DND-41 (cell line): ENCODE data around the gene NFATC2IP.

Experiments used
- ATAC-seq: fragments of 200-7000 bp; cut with Tn5 transposase; 3 replicates; pipeline ENCODE4 v1.9.1; 2021; ENCODE audit warnings: low read depth; ENCODE audit not compliant: insufficient read depth
- DNase-seq: peaks from one replicate; pipeline ENCODE4 v3.0.0-alpha.2; 2020
- H2AFZ ChIP-seq: 2 replicates; pipeline ENCODE4 v1.6.0; 2012; ENCODE audit warnings: low read depth, low read length
- H3K27ac ChIP-seq: 2 replicates; pipeline ENCODE4 v1.5.1; 2012; ENCODE audit warnings: low read length, inconsistent platforms
- H3K27me3 ChIP-seq: fragments of 200-600 bp; sonication (generic); 2 replicates; pipeline ENCODE4 v1.6.0; 2012; ENCODE audit warnings: low read length, mild to moderate bottlenecking, inconsistent platforms; ENCODE audit not compliant: insufficient read depth, poor library complexity
- H3K36me3 ChIP-seq: 2 replicates; pipeline ENCODE4 v1.5.1; 2012; ENCODE audit warnings: low read length, inconsistent platforms; ENCODE audit not compliant: insufficient read depth
- H3K4me1 ChIP-seq: 2 replicates; pipeline ENCODE4 v1.5.1; 2012; ENCODE audit warnings: mild to moderate bottlenecking, low read length; ENCODE audit not compliant: insufficient read depth
- H3K4me2 ChIP-seq: 2 replicates; pipeline ENCODE4 v1.6.0; 2012; ENCODE audit warnings: mild to moderate bottlenecking, moderate library complexity, low read length, inconsistent platforms; ENCODE audit not compliant: insufficient read depth
- H3K4me3 ChIP-seq, 2 experiments: fragments of 200-600 bp in 1 of 2; shearing (Covaris generic) in 1 of 2; 2 replicates each; pipeline ENCODE4 v1.5.1; 2012 to 2016; ENCODE audit warnings: inconsistent platforms in 2 of 2, low read length in 2 of 2, mild to moderate bottlenecking in 2 of 2, low read depth in 1 of 2, moderate library complexity in 1 of 2
- H3K79me2 ChIP-seq: 2 replicates; pipeline ENCODE4 v1.6.0; 2012; ENCODE audit warnings: low read length, inconsistent platforms; ENCODE audit not compliant: insufficient read depth
- H3K9ac ChIP-seq: 2 replicates; pipeline ENCODE4 v1.6.0; 2012; ENCODE audit warnings: low read depth, mild to moderate bottlenecking, inconsistent platforms, low read length, moderate library complexity
- H3K9me3 ChIP-seq: 2 replicates; pipeline ENCODE4 v1.5.1; 2012; ENCODE audit warnings: low read length, moderate library complexity, mild to moderate bottlenecking, inconsistent platforms; ENCODE audit not compliant: insufficient read depth, severe bottlenecking
- H4K20me1 ChIP-seq: 2 replicates; pipeline ENCODE4 v1.6.0; 2012; ENCODE audit warnings: low read length; ENCODE audit not compliant: insufficient read depth
- EZH2 ChIP-seq: IDR thresholded peaks from 3 replicates; pipeline ENCODE4 v1.6.1; 2012; ENCODE audit warnings: borderline replicate concordance, low read depth, mild to moderate bottlenecking, moderate library complexity, low read length, inconsistent platforms; ENCODE audit not compliant: severe bottlenecking
- TF ChIP-seq, protein P1 (sequence below): IDR thresholded peaks from 2 replicates; pipeline ENCODE4 v1.5.1; 2012; ENCODE audit warnings: borderline replicate concordance, low read length, moderate library complexity, mild to moderate bottlenecking; ENCODE audit not compliant: poor library complexity, severe bottlenecking; ENCODE audit errors: extremely low read depth

Gene NFATC2IP

DNA sequence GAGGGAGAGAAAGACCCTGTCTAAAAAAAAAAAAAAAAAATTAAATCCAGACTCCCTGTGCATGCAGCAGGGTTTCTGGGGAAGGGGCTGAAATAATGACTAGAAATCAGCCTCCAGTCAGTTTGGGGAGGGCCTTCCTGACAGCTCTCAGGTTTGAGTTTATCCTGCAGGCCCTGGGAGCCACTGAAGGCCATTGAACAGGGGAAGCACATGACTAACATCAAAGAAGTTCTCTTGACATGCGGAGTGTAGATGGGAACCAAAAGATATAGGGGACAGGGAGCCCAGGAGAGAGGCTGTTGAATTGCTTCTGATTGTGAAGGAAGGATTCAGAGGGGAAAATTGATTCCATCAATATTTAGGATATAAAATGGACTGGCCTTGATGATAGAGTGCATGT is 22.9 kb upstream of the NFATC2IP start:
- no peak overlapping the region for H3K4me2 ChIP-seq
- peaks cover 2% of the 10 kb centered on the region; the same call in 1 of the 2 replicates for H4K20me1 ChIP-seq
- no peak overlapping the region for H3K27ac ChIP-seq
- no peak for DNase-seq
- no peaks in the 10 kb centered on the region for H3K27me3 ChIP-seq
- no peaks in the 10 kb centered on the region for H3K9me3 ChIP-seq
- H3K4me1 ChIP-seq: peaks cover 44% of the 10 kb centered on the region
- peaks cover 4% of the 10 kb centered on the region; the same call in 1 of the 2 replicates for H3K36me3 ChIP-seq
- no peak overlapping the region for H3K4me3 ChIP-seq
- H3K79me2 ChIP-seq: no peaks in the 10 kb centered on the region
- TF ChIP-seq, protein P1, sequence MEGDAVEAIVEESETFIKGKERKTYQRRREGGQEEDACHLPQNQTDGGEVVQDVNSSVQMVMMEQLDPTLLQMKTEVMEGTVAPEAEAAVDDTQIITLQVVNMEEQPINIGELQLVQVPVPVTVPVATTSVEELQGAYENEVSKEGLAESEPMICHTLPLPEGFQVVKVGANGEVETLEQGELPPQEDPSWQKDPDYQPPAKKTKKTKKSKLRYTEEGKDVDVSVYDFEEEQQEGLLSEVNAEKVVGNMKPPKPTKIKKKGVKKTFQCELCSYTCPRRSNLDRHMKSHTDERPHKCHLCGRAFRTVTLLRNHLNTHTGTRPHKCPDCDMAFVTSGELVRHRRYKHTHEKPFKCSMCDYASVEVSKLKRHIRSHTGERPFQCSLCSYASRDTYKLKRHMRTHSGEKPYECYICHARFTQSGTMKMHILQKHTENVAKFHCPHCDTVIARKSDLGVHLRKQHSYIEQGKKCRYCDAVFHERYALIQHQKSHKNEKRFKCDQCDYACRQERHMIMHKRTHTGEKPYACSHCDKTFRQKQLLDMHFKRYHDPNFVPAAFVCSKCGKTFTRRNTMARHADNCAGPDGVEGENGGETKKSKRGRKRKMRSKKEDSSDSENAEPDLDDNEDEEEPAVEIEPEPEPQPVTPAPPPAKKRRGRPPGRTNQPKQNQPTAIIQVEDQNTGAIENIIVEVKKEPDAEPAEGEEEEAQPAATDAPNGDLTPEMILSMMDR: no peak
- TF ChIP-seq EZH2: no peak
- no peak overlapping the region for H2AFZ ChIP-seq
- no peak for ATAC-seq
- H3K9ac ChIP-seq: no peak overlapping the region

DNA sequence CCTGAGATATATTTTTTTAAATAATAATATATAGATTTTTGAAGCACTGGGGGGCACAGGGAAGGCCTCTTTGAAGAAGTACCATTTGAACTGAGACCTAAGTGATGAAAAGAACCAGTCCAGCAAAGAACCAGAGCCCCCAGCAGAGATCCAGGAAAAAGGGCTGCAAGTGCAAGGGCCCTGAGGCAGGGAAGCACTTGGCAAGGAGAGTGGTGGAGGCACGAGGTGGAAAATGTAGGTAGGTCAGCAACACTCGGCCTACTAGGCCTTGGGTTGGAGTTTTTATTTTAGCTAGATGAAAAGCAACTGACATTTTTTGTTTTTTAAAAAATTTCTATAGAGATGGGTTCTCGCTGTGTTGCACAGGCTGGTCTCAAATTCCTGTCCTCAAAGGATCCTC is 20.5 kb upstream of the NFATC2IP start:
- H3K36me3 ChIP-seq: no peaks in the 10 kb centered on the region
- ATAC-seq (no peak), DNase-seq (no peak)
- peaks cover 42% of the 10 kb centered on the region for H3K4me1 ChIP-seq
- H2AFZ ChIP-seq: peak overlapping the region; percentile 63; the same call in 1 of the 2 replicates
- no peaks in the 10 kb centered on the region for H3K9me3 ChIP-seq
- peak overlapping the region; percentile 48 for H3K9ac ChIP-seq
- no peak overlapping the region for H3K4me3 ChIP-seq
- peak overlapping the region; percentile 94 for H3K27ac ChIP-seq
- no peaks in the 10 kb centered on the region for H3K79me2 ChIP-seq
- TF ChIP-seq EZH2: no peak
- TF ChIP-seq, protein P1: no peak
- no peak overlapping the region for H3K4me2 ChIP-seq
- H4K20me1 ChIP-seq: no peaks in the 10 kb centered on the region
- H3K27me3 ChIP-seq: no peaks in the 10 kb centered on the region

DNA sequence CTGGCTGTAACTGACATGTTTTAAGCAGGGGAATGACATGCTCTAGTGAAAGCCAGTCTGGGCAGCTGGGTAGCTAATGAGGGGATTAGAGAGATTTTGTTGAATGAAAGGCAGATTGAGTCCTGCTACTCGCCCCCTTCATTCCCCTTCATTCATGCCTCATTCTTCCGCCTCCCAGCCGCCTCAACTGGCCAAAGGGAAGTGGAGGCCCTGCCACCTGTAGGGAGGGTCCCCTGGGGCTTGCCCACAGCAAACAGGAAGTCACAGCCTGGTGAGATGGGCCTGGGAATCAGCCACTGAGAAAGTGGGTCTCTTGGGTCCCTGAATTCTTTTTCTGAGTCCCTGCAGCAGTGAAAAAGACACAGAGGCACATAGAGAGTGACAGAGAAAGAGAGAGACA is 20.1 kb upstream of the NFATC2IP start:
- H3K4me2 ChIP-seq: peak overlapping the region; percentile 33
- DNase-seq: peak; percentile 82
- no peaks in the 10 kb centered on the region for H3K79me2 ChIP-seq
- H3K36me3 ChIP-seq: no peaks in the 10 kb centered on the region
- ATAC-seq: peak; percentile 85
- H3K9ac ChIP-seq: peak overlapping the region; percentile 48
- H3K4me1 ChIP-seq: peaks cover 41% of the 10 kb centered on the region
- H3K27me3 ChIP-seq: no peaks in the 10 kb centered on the region
- peak overlapping the region; percentile 63 for H2AFZ ChIP-seq
- no peaks in the 10 kb centered on the region for H3K9me3 ChIP-seq
- H3K4me3 ChIP-seq: no peak overlapping the region
- peak overlapping the region; percentile 94 for H3K27ac ChIP-seq
- no peaks in the 10 kb centered on the region for H4K20me1 ChIP-seq
- TF ChIP-seq EZH2: no peak

DNA sequence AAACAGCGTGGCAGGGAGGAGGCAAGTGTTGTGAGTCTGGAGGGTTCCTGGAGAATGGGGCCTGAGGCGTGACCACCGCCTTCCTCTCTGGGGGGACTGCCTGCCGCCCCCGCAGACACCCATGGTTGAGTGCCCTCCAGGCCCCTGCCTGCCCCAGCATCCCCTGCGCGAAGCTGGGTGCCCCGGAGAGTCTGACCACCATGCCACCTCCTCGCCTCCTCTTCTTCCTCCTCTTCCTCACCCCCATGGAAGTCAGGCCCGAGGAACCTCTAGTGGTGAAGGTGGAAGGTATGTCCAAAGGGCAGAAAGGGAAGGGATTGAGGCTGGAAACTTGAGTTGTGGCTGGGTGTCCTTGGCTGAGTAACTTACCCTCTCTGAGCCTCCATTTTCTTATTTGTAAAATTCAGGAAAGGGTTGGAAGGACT is 18.9 kb upstream of the NFATC2IP start, which contains the start of gene CD19:
CD19 (plus strand) TSS at position 171 of the 425 bp plus-strand sequence; CDS start at position 201, 30 bp downstream.
- Histone ChIP-seq H3K9ac (peak within 1 kb of the TSS; percentile 48), H3K4me2 (peak within 1 kb of the TSS; percentile 33), H3K4me1 (peaks cover 36% of the 10 kb centered on the region)

More for the DNA sequence above, 18.9 kb upstream of the NFATC2IP start, which contains the start of gene CD19:
- ATAC-seq (no peak), DNase-seq (no peak)
- no peaks in the 10 kb centered on the region for H4K20me1 ChIP-seq
- H3K27ac ChIP-seq: peak within 1 kb of the TSS; percentile 94
- no peaks in the 10 kb centered on the region for H3K27me3 ChIP-seq
- H3K79me2 ChIP-seq: no peaks in the 10 kb centered on the region
- H3K4me3 ChIP-seq: no peak within 1 kb of the TSS
- TF ChIP-seq EZH2: no peak
- TF ChIP-seq, protein P1: no peak
- no peaks in the 10 kb centered on the region for H3K36me3 ChIP-seq
- no peaks in the 10 kb centered on the region for H3K9me3 ChIP-seq
- peak within 1 kb of the TSS; percentile 63 for H2AFZ ChIP-seq
